Tibial artery (tissue), 4 donors: Measurements from ENCODE around the gene PELO.

Experiments used
- DNase-seq, 2 donors: peaks; one replicate each; pipeline ENCODE4 v3.0.0-alpha.2; 2019
- H3K27ac ChIP-seq, 2 donors: fragments of 200-600 bp; sonication (generic) in 1 of 2; 1 replicate in 1 of 2; 2 replicates in 1 of 2; pipeline ENCODE4 v1.5.1; 2018 to 2019; ENCODE audit warnings: mild to moderate bottlenecking in 1 of 2
- H3K27me3 ChIP-seq, 2 donors: fragments of 200-600 bp; sonication (generic) in 1 of 2; one replicate each; pipeline versions ENCODE4 v1.5.1 to v1.6.0; 2016 to 2019
- H3K36me3 ChIP-seq, 3 donors: fragments of 200-600 bp; sonication (generic) in 2 of 3; one replicate each; pipeline ENCODE4 v1.5.1; 2016 to 2019; ENCODE audit warnings: mild to moderate bottlenecking in 2 of 3
- H3K4me1 ChIP-seq, 4 donors: fragments of 200-600 bp; sonication (generic) in 2 of 4; 1 replicate in 3 of 4; 2 replicates in 1 of 4; pipeline ENCODE4 v1.5.1; 2016 to 2019
- H3K4me3 ChIP-seq, 2 donors: fragments of 200-600 bp; sonication (generic) in 1 of 2; 1 replicate in 1 of 2; 2 replicates in 1 of 2; pipeline ENCODE4 v1.5.1; 2018 to 2019; ENCODE audit warnings: mild to moderate bottlenecking in 2 of 2
- H3K9me3 ChIP-seq, 3 donors: fragments of 200-600 bp; sonication (generic) in 1 of 3; one replicate each; pipeline ENCODE4 v1.5.1; 2016 to 2019
- CTCF ChIP-seq, 2 experiments: fragments of 200-600 bp in 1 of 2; fragments of 450-650 bp in 1 of 2; IDR thresholded peaks; one replicate each; pipeline ENCODE4 v1.5.1; 2017 to 2019; ENCODE audit warnings: antibody characterized with exemption in 2 of 2, mild to moderate bottlenecking in 1 of 2, moderate library complexity in 1 of 2
- intact Hi-C: fragments of 100-400 bp; cut with DNase I; formaldehyde crosslinking; loops from one replicate; pipeline ENCODE4 v1.15.0; 2023; ENCODE audit warnings: low total_unique reads

The PELO gene

DNA sequence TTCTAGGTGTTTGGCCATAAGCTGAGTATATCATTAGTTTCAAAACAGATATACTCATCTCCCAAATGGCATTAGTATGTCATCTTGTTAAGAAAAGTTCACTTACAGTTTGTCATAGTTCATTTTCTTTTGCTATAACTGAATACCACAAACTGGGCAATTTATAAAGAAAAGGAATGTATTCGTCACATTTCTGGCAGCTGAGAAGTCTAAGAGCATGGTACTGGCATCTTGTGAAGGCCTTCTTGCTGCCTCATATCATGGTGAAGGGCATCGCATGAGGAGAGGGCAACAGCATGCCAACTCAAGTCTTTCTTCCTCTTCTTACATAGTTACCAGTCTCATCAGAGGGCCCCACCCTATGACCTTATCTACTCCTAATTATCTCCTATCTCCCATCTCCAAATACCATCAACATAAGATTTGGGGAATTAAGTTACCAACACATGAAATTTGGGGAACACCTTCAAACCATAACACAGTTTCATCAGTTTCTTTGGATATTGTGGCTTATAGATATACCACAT lies 20.4 kb upstream of the PELO start:
- H3K27ac ChIP-seq, result no peak overlapping the region
- intact Hi-C loops, result no loop called here

GRCh38 chr5:52767766-52768480 lies 19.8 kb upstream of the PELO start:
- intact Hi-C loops, result no loop called here

More for the DNA sequence above, 20.4 kb upstream of the PELO start:
- Histone ChIP-seq H3K4me3 (no peak overlapping the region), H3K9me3 (no peaks in the 10 kb centered on the region), H3K27me3 (no peaks in the 10 kb centered on the region), H3K36me3 (no peaks in the 10 kb centered on the region), H3K4me1 (peaks cover 0 to 15% (median 0%) of the 10 kb centered on the region in 4 donors)
- no peak for TF ChIP-seq CTCF (IDR thresholded peaks at IDR 0.05)
- no peak for DNase-seq

DNA sequence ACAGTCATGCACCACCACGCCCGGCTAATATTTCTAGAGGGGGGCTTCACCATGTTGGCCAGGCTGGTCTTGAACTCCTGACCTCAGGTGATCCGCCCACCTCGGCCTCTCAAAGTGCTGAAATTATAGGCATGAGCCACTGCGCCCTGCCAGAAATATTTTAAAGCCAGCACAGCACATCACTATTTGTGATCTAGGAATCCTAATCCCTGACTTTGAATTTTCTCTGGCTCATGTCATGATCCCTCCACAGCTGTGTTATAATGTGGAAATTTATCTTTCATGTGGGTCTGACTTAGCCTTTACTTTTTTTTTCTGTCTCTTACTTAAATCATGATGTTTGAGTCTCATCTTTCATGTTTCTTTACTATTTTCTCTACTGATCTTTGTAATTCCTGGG lies 18.7 kb upstream of the PELO start:
- Histone ChIP-seq H3K4me3 (no peak overlapping the region), H3K27ac (no peak overlapping the region), H3K27me3 (no peaks in the 10 kb centered on the region), H3K9me3 (no peaks in the 10 kb centered on the region), H3K4me1 (peaks cover 0 to 15% (median 0%) of the 10 kb centered on the region in 4 donors), H3K36me3 (no peaks in the 10 kb centered on the region)
- intact Hi-C loops, result no loop called here
- no peak for TF ChIP-seq CTCF (IDR thresholded peaks at IDR 0.05)
- no peak for DNase-seq

More at GRCh38 chr5:52767766-52768480, 19.8 kb upstream of the PELO start:
- H3K27ac ChIP-seq, result no peak overlapping the region
- peaks cover 0 to 15% (median 0%) of the 10 kb centered on the region in 4 donors for H3K4me1 ChIP-seq
- no peaks in the 10 kb centered on the region for H3K27me3 ChIP-seq
- no peak overlapping the region for H3K4me3 ChIP-seq
- no peaks in the 10 kb centered on the region for H3K9me3 ChIP-seq
- TF ChIP-seq CTCF (IDR thresholded peaks at IDR 0.05), result no peak
- no peak for DNase-seq
- no peaks in the 10 kb centered on the region for H3K36me3 ChIP-seq

- H3K4me1 ChIP-seq, result peaks cover 0 to 15% (median 0%) of the 10 kb centered on the region in 4 donors
- no peak overlapping the region for H3K27ac ChIP-seq
- intact Hi-C loops, result no loop called here
- no peaks in the 10 kb centered on the region for H3K27me3 ChIP-seq
- no peak for DNase-seq
- H3K36me3 ChIP-seq, result no peaks in the 10 kb centered on the region
- H3K4me3 ChIP-seq, result no peak overlapping the region
- no peaks in the 10 kb centered on the region for H3K9me3 ChIP-seq
- no peak for TF ChIP-seq CTCF (IDR thresholded peaks at IDR 0.05)
These were observed 17.3 kb upstream of the PELO start for GRCh38 chr5:52770287-52770939.

DNA sequence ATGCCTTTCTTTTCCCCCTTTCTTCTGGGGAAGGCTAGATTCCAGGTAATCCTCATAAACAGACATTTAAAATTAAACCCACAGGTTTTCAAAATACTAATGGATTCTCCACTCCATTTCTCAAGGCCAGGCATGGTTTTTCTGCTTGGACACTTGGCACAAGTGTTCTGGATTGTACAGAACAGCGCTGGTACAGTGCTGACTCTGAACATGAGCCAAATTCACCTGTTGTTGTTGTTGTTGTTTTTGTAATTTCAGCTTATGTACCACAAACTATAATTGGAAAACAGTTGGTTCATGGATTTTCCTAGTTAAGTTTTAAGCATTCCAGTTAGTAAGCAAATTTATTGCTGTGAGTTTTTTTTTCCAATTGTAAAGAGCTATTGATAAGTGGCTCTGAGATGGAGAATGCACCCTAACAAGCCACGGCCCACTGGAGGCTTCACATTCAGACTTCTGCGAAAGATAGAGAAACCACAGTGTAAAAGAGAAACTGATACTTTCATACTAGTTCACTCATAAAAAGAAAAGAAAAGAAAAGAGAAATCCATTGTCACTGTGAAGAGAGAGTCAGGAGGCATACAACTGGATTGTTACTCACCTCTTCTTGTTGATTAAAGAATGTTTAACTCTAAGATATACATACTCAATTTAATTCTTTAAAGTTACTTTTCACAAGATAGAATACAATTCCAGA lies 16.2 kb upstream of the PELO start:
- Histone ChIP-seq H3K36me3 (no peaks in the 10 kb centered on the region), H3K4me3 (no peak overlapping the region), H3K9me3 (no peaks in the 10 kb centered on the region), H3K27ac (no peak overlapping the region), H3K4me1 (peaks cover 0 to 15% (median 0%) of the 10 kb centered on the region in 4 donors), H3K27me3 (no peaks in the 10 kb centered on the region)
- intact Hi-C loops, result no loop called here
- DNase-seq, result no peak
- TF ChIP-seq CTCF (IDR thresholded peaks at IDR 0.05), result no peak
